Activated CD8-positive, alpha-beta memory T cell treated with anti-CD3 and anti-CD28 coated beads for 48 hours (primary cell): Measurements from ENCODE around the gene PABPN1.
A peak's percentile ranks its signal among the peaks of the same experiment; 100 is the strongest.
"Not testable (repeated sequence)": the region's sequence is repeated elsewhere in the genome, so short reads cannot be mapped to it uniquely, and the experiment has no call there.

ENCODE experiments used
- DNase-seq, 3 experiments: peaks; one replicate each; pipeline ENCODE4 v3.0.0-alpha.2; 2020; ENCODE audit warnings: low read depth in 2 of 3, low spot score in 2 of 3

PABPN1 gene

GRCh38 chr14:23320584-23321571 is at the start of gene PABPN1:
Gene PABPN1 (plus strand): TSS chr14:23321457. CDS start chr14:23321470, 13 bp downstream.
- peak; percentile 78 to 93 (median 84) for DNase-seq

- DNase-seq = no peak
Measured at GRCh38 chr14:23275412-23275811, 45.8 kb upstream of the PABPN1 start.

GRCh38 chr14:23277189-23277588 is 44.1 kb upstream of the PABPN1 start:
- DNase-seq = no peak

- not testable (repeated sequence) for DNase-seq
Measured at GRCh38 chr14:23277928-23278327, 43.3 kb upstream of the PABPN1 start.

- DNase-seq = no peak
Measured at GRCh38 chr14:23281247-23281646, 40.0 kb upstream of the PABPN1 start.

- DNase-seq = no peak
Measured at GRCh38 chr14:23284654-23285529, 36.4 kb upstream of the PABPN1 start.

- peak in 1 of 3 experiments; percentile 9 for DNase-seq
Measured at GRCh38 chr14:23285530-23286019, 35.7 kb upstream of the PABPN1 start.

GRCh38 chr14:23286020-23286901 is 35.0 kb upstream of the PABPN1 start, which contains the start of gene HOMEZ:
Gene HOMEZ (minus strand): TSS chr14:23286132. CDS start chr14:23285952, 180 bp downstream.
- DNase-seq = peak; percentile 95 to 99 (median 96)

- DNase-seq = no peak
Measured at GRCh38 chr14:23286902-23287479, 34.3 kb upstream of the PABPN1 start.

GRCh38 chr14:23294734-23295561 is 26.3 kb upstream of the PABPN1 start:
- DNase-seq = peak in 1 of 3 experiments; percentile 27

GRCh38 chr14:23296012-23296777 is 25.1 kb upstream of the PABPN1 start:
- DNase-seq = no peak

GRCh38 chr14:23297096-23297495 is 24.2 kb upstream of the PABPN1 start:
- no peak for DNase-seq

GRCh38 chr14:23297611-23298277 is 23.5 kb upstream of the PABPN1 start:
- no peak for DNase-seq

GRCh38 chr14:23299211-23299957 is 21.9 kb upstream of the PABPN1 start:
- no peak for DNase-seq

GRCh38 chr14:23299986-23300686 is 21.1 kb upstream of the PABPN1 start:
- DNase-seq = no peak

GRCh38 chr14:23300687-23301223 is 20.5 kb upstream of the PABPN1 start:
- peak in 1 of 3 experiments; percentile 16 for DNase-seq
